GM21526 (cell line): Measurements from ENCODE around the gene TNFSF15.

Experiments used
- ATAC-seq: cut with Tn5 transposase; IDR thresholded peaks from one replicate; pipeline ENCODE4 v1.9.1; 2021; ENCODE audit warnings: moderate library complexity; ENCODE audit not compliant: unreplicated experiment, low FRiP score

TNFSF15 gene

GRCh38 chr9:114825126-114825795 is 19.4 kb upstream of the TNFSF15 start:
- ATAC-seq = no peak

DNA sequence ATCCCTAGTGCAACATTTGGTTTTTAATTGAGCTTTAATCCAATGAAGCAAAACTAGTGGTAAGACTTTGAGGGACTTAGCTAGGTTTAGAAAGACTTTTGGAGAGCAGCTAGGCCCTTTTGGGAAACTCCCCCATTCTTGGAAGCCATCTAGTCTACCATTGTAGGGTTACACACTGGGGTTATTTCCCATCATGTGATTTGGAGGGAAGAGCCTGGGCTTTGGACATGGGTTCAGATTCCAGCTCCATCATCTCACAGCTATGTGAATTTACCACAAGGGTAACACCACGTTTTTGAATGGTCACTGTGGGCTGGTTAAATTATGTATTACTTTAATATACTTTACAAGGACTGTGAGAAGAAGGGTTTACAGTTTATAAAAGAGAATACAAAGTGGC is 18.3 kb upstream of the TNFSF15 start:
- no peak for ATAC-seq

GRCh38 chr9:114823441-114823840 is 17.6 kb upstream of the TNFSF15 start:
- ATAC-seq = no peak

GRCh38 chr9:114822708-114823107 is 16.9 kb upstream of the TNFSF15 start:
- ATAC-seq = no peak

DNA sequence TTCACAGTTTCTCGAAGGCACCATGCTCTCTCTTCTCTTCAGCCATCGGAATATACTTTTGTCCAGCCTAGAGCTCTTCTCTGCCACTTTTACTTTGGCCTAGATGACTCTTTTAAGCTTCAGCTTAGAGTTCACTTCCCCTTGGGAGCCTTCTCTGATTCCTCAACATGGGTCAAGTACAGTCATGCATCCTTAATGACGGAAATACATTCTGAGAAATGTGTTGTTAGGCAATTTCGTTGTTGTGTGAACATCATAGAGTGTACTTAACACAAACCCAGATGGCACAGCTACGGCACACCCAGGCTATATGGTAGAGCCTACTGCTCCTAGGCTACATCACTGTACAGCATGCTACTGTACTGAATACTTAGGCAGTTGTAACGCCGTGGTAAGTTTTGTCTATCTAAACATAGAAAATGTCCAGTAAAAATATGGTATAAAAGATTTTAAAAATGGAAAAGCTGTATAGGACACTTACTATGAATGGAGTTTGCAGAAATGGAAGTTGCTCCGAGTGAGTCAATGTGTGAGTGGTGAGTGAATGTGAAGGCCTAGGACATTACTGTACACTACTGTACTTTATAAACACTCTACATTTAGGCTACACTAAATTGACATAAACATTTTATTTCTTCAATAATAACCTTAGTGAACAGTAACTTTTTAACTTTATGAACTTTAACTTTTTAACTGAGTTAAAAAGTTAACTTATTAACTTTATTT is 15.1 kb upstream of the TNFSF15 start:
- ATAC-seq = no peak

GRCh38 chr9:114818178-114818577 is 12.3 kb upstream of the TNFSF15 start:
- ATAC-seq = no peak

DNA sequence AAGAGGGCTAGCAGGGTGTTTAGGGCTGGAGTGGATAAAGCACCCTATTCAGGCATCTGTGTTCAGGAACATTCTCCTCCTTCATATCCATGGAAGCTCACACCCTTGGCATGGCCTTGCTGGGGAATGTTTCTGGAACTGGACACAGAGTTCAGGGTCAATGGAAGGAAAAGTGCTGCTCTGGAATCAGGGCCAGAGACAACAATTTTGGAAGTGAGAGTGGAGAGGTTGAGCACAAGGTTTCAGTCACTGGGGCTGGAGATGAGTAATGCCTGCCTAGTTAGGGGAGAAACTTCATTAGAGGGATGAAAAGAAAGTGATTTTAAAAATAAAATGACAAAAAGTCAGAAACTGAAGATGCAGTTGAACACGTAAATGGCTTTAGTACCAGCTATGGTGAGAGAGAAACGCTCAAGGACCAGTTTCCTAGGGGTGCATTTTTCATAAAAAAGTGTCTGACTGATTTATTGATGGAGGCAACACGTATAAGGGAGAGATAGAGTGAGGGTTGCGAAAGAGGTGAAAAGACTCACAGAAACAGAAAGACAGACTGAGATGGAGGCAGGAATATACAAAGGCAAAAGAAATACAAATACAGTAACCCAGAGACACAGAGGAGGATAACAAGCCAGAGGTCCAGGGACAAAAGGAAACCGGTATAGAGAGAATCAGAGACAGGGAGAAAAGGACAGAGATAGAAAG is 8.0 kb upstream of the TNFSF15 start:
- ATAC-seq = no peak

GRCh38 chr9:114811966-114812636 is 6.3 kb upstream of the TNFSF15 start:
- no peak for ATAC-seq

DNA sequence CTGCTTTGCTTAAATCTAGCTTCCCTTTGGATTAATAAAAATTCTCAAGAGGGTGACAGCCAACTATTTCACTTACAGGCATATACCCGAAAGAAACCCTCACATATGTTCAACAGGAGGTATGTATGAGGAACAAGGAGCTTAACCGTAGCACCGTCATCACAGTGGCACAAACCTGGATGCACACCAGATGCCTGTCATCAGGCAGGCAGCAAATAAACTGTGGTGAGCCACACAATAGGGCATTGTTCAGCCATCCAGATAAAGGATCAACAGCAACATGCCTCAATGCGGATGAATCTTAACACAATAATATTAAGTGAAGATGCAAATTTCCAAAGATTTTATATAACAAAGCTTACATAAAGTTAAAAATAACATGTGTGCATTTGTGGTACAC is 5.5 kb upstream of the TNFSF15 start:
- no peak for ATAC-seq

DNA sequence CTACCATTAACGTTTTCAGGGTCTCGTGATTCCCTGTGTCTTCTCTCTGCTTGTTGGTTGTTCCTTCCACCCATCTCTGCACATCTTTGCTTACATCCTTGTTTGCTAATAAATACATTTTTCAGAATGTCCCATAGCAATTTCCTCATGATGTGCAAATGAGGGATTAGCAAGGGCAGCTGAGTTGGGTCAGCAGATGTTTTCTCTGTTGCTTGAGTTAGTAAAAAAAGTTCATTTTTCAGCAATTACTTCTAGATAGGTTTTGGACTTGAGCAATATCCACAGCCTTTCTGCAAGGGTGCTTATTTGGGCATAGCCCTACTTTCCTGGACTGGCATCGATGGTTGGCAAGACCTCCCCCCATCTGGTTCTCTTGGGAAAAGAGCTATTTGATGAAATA is 4.8 kb upstream of the TNFSF15 start:
- ATAC-seq = no peak

GRCh38 chr9:114806526-114806900 is 674 bp upstream of the TNFSF15 start:
- peak; percentile 13 for ATAC-seq

DNA sequence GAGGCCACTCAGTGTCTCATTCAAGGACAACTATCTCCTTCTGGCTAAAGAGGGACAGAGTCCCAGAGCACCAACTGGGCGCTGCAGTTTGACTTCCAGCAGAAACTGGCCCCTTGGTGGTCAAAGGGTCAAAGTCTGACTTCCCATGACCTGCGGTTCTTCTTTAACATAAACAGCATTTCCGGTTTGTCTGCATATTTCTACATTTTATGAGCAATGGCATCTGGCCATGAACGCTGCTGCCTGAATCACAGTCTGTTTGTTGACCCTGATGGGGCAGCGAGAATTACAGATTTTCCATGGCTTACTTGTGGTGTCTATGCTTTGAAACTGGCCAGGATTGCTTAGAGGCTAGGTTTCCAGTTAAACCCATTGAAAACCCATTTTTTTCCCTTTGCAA is 1.3 kb downstream of the TNFSF15 start:
- no peak for ATAC-seq

- ATAC-seq = no peak
Measured at GRCh38 chr9:114803479-114804265, 2.2 kb downstream of the TNFSF15 start.

GRCh38 chr9:114799925-114800324 is 5.9 kb downstream of the TNFSF15 start:
- ATAC-seq = no peak

DNA sequence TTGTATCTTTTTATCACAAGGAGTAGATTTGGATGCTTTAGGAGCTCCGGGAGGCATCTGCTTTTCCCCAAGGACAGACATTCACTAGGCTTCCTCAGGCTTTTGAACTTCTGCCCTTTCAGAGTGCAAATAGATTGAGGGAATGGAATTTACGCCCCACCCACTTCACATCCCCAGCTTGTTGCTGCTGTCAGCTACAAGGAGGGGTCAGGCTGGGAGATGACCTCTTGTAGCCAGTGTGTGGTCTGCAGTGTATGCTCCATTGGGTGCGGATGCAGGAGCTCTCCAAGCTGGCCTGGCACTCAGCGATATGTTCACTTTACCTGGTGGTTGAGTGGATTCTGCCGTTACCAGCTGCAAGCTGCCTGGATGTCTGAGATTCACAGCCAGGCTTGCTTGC is 6.4 kb downstream of the TNFSF15 start:
- no peak for ATAC-seq

DNA sequence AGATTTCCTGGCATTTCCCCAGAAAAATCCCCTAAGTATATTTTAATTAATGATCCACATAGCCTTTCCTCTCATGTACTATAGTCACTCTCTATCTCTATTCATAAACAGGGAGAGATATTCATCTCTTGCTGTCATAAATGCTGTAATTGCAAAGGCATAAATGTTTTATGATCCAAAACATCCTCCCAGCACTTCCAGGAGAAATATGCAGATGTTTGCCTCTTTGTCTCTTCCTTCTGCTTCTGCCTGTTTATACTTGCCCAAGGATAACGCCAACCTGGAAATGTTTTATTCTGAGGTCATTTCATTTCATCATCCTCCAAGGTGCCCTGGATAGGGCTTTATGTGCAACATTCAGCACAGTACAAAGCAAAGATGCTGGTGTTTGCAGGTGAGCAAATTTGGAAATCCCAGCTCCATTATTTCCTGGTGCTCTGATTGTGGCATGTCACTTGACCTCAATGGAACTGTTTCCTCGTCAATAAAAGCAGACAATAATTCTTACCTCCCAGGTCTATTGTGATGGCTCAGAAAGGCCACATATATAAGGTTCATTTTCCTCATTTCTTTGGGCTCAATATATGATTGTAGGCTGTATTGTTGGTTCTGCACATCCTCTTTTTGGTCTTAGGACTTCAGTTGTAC is 6.9 kb downstream of the TNFSF15 start:
- ATAC-seq = no peak

GRCh38 chr9:114798101-114798500 is 7.7 kb downstream of the TNFSF15 start:
- no peak for ATAC-seq

DNA sequence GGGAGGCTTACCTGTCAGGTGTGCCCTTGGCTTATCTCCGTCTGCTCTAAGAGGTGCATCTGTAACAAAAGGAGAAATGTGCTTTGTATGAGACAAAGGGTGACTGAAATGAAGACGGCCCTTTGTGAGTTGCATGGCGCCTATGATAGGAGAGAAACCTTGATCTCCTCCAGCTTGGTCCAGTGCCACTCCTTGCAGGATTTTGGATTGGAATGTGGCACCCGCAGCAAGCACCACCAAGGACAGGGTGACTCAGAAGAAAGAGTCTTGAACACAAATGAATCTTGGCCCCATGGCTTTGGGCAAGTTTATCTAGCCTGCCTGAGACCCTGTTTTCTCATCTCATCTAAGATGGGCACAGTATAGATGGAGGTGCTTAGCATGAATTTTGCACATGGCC is 13.4 kb downstream of the TNFSF15 start:
- ATAC-seq = no peak

GRCh38 chr9:114791736-114792135 is 14.1 kb downstream of the TNFSF15 start:
- no peak for ATAC-seq

DNA sequence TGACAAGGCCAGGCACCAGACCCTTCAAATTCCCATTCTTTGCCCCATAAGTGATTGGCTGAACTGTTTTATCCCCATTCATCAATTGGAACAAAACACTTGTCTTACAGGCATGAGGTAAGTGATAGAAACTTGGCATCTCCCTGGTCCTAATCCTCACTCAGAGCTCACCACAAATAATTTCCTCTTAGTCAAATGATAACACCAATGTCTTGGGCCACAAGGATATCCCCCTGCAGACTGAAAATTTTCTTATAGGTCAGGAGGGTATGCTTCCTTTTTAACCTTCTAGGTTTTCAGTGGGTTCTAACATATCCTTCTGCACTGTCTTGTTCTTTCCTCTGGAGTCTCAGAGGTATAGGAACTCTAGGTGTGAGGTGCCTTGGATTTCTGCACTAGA is 14.5 kb downstream of the TNFSF15 start:
- no peak for ATAC-seq
